Measurements from ENCODE around the gene SMTNL1.

Gene SMTNL1

GRCh38 chr11:57546869-57547475 lies 9.6 kb downstream of the SMTNL1 start:
- no peak overlapping the region for H3K27ac ChIP-seq

DNA sequence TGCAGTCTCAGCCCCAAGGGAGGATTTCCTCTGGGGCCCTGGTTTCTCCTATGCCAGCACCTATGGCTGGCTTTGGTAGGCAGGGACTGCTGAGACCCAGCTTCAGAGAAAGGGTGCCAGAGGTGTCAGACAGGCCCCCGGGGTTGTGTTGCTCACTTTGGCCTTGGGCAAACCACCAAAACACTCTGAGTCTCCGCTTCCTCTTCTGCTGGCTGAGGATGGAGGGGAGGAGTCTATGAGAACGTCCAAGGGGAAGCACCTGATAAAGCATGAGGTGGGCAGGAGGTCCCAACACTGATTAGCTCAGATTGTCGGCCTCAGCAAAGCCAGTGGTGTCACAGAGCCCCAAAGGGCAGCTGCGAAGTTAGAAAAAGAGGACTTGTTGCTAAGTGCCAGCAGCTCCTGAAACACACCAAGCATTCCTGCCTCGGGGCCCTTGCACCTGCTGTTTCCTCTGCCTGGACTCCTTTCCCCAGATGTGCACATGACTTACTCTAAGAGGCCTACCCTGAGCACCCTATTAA lies 10.5 kb downstream of the SMTNL1 start:
- DNase-seq (ENCODE audit: low spot score) = no peak
- Histone ChIP-seq H3K4me3 (no peak overlapping the region), H3K27ac (no peak overlapping the region)
- TF ChIP-seq CTCF (IDR thresholded peaks at IDR 0.05) = no peak

More at GRCh38 chr11:57546869-57547475, 9.6 kb downstream of the SMTNL1 start:
- DNase-seq (ENCODE audit: low spot score) = no peak
- H3K4me3 ChIP-seq = no peak overlapping the region
- no peak for TF ChIP-seq CTCF (IDR thresholded peaks at IDR 0.05)

DNA sequence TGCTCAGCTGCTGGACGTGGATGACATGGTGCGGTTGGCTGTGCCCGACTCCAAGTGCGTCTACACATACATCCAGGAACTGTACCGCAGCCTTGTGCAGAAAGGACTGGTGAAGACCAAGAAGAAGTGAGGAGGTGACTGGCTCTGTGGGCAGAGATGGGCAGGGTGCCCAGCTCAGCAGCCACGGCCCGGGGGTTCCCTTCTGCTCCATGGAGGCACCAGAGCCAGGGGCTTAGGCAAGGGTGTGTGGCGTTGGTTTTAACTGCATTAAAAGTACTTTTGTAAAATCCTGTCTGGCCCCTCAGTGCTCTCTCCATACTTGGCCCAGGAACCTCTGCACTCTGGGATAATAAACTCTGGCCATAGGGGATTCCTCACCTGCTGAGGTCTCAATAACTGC lies 12.6 kb downstream of the SMTNL1 start:
- no peak for TF ChIP-seq CTCF (IDR thresholded peaks at IDR 0.05)
- H3K27ac ChIP-seq = no peak overlapping the region
- no peak for DNase-seq (ENCODE audit: low spot score)
- H3K4me3 ChIP-seq = no peak overlapping the region

DNA sequence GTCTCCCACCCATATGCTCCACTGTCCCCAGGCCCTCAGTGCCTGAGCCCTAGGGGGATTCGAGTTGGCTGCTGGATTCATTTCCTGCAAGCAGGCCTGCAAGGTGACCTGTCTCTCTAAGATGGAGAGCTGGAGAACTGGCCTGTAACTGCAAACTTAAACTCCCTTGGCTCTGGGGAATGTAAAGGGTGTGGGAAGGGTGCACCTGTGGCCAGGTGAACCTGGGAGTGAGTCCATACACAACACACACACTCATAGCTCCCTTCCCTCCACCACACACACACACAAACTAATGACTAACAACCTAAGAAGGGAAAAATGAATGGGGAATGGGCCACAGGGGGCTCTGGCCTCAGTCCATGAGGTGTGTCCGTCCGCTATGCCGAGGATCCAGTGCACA lies 14.5 kb downstream of the SMTNL1 start:
- Histone ChIP-seq H3K4me3 (no peak overlapping the region), H3K27ac (no peak overlapping the region)
- TF ChIP-seq CTCF (IDR thresholded peaks at IDR 0.05) = no peak
- no peak for DNase-seq (ENCODE audit: low spot score)

DNA sequence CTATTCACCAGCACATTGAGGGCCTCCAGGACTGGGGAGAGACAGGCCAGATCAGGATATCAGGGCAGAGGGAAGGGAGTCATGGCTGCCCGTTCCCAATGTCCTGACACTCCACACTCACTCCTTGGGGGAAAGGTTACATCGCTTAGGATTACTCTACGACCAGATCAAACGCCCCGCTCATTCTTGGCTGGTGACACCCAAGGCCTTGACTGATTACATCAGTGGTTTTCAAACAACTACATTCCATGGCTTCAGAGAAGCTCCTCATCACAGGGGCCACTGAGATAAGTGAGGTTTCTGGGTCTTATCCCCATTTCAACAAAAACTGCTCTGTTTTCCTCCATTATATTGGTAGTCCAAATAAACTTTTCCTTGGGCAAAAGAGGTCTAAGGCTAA lies 15.1 kb downstream of the SMTNL1 start:
- Histone ChIP-seq H3K27ac (no peak overlapping the region), H3K4me3 (no peak overlapping the region)
- TF ChIP-seq CTCF (IDR thresholded peaks at IDR 0.05) = no peak
- no peak for DNase-seq (ENCODE audit: low spot score)

- no peak overlapping the region for H3K4me3 ChIP-seq
- no peak for TF ChIP-seq CTCF (IDR thresholded peaks at IDR 0.05)
- no peak overlapping the region for H3K27ac ChIP-seq
- no peak for DNase-seq (ENCODE audit: low spot score)
Observed at GRCh38 chr11:57555393-57555792, 18.0 kb downstream of the SMTNL1 start.

- Histone ChIP-seq H3K27ac (no peak overlapping the region), H3K4me3 (no peak overlapping the region)
- no peak for DNase-seq (ENCODE audit: low spot score)
- TF ChIP-seq CTCF (IDR thresholded peaks at IDR 0.05) = no peak
Observed at GRCh38 chr11:57556041-57556440, 18.6 kb downstream of the SMTNL1 start.

Measured in coronary artery (tissue), 2 donors.